Left forelimb (tissue), 1 donor: ENCODE results near the gene CHSY3.

Source experiments
- DNase-seq: peaks from one replicate; pipeline ENCODE4 v3.0.0-alpha.2; 2018; ENCODE audit warnings: low spot score

The CHSY3 gene

DNA sequence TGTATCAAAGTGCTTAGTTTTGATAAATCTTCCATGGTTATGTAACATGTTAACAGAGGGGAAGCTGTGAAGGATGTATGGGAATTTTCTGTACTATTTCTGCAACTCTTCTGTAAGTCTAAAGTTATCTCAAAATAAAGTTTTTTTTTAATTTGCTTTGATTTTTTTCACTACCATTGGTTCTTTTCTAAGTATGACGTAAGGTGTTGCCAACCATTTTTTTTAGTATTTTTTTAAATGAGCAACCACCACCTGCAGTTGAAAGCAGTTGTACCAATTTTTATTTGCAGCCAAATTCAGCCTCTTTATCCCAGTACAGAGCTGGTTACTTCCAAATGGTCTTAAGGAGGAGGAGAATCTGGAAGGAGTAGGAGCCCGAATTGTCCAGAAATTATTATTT, 192.2 kb downstream of the CHSY3 start:
- DNase-seq, result no peak

DNA sequence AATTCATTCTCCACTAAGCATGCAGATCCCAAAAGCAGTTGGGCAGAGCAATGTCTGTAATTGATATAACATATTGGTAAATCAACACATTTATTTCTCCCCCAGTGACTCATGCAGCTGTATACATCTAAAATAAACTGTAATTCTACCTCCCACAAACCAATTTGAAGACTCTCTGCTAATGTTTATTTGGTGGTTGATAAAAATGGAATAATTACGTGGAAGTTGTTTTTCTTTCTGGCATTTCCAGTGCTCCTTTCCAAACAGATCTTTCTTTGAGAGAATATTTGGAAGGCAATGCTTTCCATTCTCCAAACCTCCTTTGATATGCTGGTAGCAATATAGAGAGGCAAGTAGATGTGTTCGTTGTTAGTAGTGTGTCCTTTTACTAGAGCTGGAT, 194.7 kb downstream of the CHSY3 start:
- no peak for DNase-seq

DNA sequence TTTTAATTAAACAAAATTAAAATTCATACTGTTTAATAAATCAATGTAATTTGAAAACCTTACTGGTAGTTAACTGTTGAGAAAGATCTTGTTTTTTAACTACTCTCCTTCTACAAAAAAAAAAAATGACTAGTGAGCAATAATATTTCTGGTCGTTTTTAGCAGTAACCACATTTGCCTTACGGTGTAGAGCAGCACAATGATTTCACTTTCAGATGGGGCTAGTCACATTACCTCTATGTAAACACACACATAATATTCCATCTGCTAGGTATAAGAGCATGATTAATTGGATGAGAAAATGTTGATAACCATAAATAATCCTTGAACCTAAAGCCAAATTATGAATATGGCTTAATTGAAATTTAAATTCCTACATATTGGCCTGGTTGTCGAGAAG, 198.1 kb downstream of the CHSY3 start:
- no peak for DNase-seq

DNA sequence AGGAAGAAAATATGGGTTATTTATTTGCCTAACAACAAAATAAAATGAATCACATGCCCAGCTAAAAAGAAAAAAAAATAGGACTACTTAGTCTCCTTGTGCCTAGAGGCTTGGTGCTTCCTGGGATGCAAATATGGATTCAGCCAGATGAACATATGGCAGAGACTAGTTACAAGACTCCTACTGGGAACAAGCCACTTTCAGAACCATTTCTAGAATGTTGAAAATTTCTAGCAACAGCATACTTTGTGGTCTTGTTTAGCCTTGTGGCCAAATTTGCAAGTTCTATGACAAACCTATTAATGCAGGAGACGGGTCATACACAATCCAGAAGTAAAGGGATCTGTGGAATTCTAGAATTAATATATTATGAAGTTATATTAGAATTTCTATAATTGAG, 198.7 kb downstream of the CHSY3 start:
- no peak for DNase-seq

DNA sequence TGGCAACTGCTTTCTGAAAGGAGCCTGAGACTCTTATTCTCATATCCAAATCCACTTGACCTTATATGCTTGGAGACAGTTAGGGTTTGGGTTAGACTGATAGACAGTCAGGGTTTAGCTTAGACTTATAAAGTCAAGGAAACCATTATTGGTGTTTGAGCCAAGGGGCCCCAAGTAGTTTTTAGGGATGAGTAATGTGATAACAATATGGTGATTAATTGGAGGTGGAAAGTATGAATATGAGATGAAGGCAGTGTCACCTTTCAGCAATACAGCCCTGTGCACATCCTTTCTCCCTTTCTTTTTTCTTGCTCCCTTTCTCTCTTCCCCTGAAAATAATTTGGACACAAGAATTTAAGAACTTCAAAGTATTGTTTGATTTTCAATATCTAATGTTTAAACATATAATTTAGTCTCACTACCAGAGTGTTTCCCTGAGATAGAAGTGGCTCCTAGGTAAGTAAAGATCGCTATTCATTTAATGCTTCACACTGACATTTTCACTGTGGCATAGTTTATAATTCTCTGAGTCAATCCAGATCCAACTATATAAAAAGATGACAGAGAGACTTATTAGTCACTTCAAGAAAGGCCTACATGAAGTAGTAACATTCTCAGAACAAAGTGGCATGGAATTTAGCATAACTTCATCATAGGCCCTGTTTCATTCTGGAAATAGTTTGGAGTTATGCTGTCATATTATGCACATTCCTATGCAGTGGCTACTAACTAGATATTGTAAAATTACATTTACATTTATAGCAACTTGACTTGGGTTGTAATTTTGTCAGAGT, 200.8 kb downstream of the CHSY3 start:
- no peak for DNase-seq

DNA sequence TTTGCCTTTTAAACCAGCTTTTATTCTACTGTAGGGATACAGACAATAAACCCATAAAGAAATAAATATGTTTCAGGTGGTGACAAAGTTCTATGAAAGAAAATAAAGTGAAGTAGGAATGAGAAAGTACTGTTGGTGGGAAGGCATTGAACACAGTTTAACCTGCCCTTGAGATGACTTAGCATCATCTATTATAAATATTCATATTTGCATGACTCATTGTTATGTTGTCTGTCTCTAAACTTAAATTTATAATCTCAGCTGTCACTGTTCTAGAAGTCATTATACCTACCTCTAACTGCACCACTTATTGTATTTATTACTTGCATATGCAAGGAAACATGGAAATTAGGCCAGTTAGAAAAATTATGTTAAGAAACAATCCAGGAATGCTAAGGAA, 202.2 kb downstream of the CHSY3 start:
- no peak for DNase-seq

DNA sequence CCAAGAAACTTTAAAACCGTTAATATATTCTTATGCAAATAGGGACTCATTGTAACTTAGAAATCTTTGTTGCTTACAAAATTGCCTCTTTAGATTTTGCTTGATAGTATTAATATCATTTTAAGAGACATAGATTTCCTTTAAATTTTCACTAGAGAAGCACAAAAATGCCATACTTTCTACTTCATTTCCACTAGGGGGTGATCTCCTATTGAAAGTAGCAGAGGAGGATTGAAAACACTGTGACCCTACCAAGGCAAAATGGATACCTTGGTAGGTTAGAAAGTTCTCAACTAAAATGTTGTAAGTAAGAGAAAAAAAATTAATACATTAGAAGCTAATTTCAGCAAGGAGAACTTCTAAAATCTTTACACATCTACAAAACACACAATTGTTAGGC, 204.9 kb downstream of the CHSY3 start:
- no peak for DNase-seq

DNA sequence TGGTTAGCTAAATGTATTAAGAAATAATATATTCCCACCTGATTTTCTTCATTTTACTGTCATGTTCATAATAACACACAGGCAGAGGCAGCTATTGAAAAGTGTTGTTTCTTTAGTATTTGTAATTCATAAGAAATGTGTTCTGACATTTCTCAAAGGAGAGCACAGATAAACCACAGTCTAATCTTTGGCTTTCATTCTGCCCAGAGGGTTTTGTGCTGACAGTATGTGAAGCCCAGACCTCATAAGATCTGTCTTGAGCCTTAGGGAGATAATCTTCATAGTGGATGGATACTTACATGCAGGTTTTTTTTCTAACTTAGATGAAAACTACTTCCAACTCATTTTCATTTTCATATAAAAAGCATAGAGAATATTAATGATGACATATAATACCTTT, 206.1 kb downstream of the CHSY3 start:
- DNase-seq, result no peak

DNA sequence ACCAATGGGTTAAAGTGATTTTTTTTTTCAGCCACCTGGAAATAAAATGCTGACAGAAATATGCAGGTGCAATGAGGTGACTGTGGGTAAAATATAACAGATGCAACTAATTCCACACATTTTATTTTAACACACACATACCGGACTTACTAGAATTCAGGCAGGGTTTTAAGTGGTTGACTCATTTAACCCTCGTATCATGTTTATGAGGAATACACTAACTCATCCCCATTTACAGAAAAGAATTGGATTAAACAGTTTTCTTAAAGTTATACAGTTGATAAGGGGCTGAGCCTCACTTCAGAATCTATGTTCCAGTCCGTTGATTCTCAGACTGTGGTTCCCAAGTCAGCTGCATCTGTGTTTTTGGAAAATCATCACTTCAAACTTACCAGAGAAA, 207.5 kb downstream of the CHSY3 start:
- DNase-seq, result no peak

DNA sequence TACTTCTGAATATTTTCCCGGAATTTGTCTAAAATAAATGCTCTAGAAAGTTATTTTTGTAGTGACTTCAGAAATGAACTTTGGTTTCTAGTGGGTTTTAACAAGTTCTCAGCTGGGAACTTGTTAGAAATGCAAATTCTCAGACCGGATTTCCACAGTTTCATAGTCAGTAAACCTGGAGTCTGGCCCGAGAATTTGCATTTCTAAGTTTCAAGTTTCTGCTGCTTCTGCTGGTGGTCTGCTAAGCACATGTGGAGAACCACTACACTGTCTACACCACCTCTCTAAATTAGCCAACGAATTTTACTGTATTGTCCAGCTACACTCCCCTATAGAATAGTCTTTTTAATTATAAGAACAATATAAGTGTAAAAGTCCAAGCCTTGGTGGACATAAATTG, 208.0 kb downstream of the CHSY3 start:
- DNase-seq, result no peak

DNA sequence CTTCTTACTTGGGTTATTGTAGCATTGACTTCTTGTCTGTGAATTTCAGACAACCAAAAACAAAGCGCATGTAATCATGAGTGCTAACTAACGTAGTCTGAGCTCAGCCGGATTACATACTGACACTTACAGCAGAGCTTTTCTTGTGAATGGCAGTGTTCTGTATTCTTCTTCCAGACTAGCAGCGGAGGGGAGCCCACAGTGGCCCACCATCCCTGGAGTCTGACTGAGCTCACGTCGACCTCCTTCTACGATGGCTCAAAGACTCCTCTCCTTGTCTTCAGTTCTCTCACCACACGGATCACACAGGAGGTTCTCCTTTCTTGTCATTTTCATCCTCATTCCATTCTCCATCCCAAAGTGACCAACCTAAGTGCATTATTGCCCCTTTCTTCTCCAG, 211.4 kb downstream of the CHSY3 start:
- no peak for DNase-seq

DNA sequence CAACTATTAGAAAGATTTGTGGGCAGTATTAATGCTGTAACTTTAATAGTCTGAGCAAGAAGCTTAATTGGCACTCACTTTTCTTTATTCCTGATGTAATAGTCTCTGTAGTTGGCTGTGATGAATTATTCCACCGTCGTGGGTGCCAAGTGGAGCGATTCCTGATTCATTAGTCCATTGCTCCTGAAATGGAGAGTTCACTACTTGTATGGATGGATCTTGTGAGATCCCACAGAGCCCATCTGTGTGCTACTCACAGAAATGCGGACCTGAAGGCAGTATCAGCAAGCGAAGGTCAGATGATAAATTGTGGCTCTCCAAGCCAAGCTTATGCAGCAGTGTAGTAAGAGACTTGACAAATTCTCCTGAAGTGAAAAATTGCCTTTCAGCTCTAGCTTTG, 212.2 kb downstream of the CHSY3 start:
- no peak for DNase-seq

DNA sequence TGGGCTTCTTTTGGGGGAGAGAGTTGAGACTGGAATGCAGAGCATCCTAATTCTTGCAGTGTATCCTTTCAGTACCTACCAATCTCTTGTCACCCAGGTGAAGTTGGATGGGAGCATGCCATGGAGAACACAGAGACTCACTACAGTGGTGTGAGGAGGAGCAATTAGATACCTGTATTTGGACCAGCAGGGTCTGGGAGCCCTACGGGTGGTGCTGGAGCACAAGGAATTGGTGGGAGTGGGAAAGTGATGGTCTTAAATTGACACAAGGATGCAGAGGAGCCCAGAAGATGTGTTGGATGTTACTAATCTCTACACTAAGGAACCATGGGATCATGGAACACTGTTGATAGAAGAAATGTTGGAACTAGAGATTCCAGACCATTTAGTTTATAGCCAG, 212.7 kb downstream of the CHSY3 start:
- no peak for DNase-seq

DNA sequence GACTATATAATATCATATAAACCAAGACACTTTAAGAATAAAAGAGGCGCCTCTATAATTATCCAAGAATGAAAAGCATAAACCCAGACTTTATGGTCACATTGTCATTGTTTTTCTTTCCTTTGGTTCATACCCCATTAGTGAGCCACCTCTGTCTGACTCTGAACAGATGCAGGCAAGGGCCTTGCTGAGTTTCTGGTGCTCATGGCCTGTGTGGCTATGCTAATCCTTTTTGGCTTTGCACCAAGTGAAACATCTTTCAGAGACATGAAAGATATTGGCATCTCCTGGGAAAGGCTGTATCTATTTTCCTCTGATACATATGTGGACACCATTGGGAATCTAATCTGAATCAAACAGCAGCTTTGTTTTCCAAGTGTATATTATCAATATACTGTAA, 222.5 kb downstream of the CHSY3 start:
- DNase-seq, result no peak

DNA sequence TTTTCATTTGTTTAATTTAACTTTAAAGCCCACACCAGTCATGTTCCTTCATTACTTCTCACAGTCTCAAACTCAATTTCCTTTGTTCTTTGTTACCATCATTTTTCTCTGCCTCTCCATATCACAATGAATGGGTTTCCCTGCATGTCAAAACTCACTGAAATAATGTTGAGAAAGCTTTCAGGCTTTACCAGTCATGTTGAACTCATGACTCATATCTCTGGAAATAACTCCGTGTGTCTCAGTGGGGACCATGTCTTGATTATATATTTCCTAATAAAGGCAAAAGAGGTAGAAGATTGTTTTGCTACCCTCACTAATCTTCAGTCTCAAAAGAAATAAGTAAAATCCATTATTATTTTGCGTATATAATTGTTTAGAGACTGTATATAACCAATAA, 231.2 kb downstream of the CHSY3 start:
- DNase-seq, result no peak

DNA sequence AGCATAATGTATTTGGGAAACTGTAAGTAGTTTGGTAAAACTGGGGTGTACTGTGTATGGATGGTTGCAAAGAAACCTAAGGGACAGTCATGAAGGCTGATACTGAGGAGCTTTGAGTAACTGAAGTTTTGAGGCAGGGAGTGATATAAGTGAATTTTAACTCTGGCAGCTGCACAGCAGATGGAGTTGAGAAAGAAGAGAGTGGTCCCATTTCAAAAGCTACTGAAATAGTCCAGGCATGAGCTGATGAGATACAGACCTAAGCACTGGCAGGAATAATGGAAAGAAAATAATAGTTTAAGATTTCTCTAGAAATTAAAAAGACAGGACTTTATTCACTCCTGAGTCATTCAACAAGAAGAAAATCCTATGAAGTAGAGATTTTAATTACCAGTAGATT, 232.0 kb downstream of the CHSY3 start:
- no peak for DNase-seq

DNA sequence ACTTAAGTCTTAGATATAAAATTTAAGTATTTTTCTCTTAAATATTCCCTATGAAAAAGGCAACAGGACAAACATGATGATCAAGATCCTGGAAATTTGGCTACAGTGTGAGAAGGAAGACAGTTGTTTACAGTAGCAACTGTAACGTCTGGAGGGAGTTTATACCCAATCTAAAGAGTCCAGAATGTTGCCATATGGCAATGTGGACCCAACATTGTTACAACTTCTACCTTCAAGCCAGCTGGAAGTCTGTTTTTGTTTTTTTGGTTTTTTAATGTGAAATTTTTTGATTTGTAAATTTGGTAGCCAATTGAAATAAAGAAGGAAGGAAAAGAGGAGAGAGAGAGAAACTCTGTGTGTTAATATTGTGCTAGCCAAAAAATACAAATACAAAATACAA, 233.4 kb downstream of the CHSY3 start:
- DNase-seq, result no peak

DNA sequence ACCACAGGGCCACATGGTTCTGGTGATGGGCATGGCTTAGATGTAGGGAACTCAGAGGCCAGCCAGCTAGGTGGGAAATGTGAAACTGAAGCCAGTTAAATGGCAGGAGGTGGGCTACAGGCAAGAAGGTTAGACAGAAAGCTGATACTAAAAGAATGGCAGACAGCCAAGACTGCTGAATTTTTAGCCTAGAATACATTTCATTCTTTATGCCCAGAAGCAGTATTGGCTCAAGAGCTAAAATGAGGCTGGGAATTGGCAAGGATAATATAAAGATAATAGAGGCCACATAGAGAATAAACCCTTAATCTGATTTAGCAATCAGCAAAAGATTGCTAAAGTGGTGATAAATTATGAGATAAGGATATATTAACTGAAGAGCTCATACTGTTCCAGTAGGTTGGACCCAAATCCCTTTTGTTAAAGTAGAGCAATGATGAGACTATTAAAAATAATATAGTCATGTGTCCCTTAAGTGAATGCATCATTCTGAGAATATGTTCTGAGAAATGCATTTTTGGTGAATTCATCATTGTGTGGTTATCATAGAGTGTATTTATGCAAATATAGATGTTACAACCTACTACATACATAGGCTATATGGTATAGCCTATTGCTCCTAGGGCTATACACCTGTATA, 234.3 kb downstream of the CHSY3 start:
- no peak for DNase-seq

DNA sequence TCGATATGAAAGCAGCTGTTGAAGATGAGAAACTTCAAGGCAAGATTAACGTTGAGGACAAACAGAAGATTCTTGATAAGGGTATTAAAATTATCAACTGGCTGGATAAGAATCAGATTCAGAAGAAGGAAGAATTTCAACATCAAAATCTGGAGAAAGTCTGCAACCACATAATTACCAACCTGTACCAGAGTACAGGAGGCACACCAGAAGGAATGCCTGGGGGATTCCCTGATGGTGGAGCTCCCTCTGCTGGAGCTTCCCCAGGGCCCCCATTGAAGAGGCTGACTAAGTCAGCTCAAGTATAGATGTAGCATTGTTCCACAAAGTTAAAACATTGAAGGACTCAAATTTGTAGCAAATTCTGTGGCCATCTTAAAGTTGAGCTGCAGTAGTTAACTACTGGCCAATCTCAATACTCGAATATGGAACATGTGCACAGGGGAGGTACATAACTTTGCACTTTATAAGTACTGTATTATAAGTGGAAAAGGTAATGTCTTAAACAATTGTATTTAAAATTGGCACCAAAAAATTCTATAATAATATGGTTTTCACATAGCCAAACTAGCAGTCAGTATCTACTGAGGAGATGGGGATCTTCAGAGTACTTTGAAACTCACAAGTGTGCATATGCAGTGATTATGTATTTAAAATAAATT, 237.5 kb downstream of the CHSY3 start:
- DNase-seq, result no peak

DNA sequence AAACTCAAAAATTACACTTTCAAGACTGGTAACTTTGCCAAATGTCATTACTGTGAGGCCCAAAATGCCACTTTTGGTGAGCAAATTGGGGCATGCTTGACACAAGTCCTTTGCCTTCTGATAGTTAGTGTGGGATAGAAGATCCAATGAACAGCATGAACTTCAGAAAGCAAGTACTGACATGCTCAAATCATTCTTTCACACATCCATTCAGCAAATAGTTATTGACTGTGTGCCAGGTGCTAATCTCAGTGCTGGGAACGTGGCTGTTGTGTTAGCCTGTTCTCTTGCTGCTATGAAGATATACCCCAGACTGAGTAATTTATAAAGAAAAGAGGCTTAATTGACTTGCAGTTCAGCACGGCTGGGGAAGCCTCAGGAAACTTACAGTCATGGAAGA, 247.0 kb downstream of the CHSY3 start:
- no peak for DNase-seq

DNA sequence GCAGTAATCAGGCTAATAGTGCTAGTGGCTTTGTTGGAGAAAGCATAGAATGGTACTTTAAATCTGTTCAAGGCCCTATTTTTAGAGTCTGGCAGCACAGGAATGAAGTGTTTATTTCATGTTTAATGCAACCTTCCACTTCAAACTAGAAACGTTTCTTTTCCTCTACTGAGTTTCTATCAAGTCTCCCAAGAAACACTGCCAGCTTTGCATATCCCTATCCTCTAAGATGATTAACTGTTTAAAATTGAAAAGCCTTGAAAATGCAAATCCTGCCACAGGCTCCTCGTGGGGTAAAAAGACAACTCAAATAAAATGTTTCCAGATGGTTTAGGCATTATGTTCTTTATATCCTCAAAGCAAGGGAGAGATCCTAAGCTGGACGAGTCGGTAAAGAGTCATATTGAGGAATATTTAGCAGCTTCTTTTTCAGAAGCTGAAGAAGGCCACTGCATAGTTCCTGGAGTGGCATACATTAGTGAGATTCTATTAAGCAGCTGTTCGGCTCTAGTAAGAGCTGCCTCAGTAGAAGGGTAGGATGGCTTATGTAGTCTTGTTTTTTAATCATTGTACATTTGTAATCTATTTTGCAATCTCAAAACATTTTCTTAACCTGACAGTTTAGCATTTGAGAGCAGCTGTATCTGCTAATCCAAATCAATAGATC, 251.2 kb downstream of the CHSY3 start:
- no peak for DNase-seq

DNA sequence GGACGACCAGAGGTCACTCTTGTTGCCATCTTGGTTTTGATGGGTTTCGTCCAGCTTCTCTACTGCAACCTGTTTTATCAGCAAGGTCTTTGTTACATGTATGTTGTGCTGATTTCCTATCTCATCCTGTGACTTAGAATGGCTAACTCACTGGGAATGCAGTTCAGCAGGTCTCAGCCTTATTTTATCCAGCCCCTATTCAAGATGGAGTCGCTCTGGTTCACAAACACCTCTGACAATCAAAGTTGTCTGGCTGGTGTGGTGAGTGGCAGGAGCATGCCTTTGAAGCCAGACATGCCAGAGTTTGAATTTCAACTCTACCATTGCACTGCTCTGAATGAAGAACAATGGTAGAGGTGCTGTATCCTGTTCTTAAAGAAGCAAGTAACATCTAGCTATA, 253.8 kb downstream of the CHSY3 start:
- no peak for DNase-seq

DNA sequence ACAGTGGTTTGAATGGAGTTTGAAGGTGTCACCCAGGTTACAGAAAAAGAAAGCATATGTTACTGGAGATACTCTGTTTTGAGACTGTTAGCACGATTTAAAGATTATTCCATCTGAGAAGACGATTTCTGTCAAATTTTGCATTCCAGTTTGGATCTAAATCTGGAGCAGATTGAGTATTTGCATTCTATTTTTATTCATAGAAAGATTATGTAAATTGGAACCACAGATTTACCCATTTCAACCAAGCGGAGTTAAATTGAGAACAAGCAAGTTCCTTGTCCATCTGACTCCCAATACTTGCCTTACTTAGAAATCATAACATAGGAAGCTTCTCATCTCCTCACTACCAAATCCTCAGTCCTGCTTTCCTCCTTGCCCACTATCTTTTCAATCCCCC, 255.7 kb downstream of the CHSY3 start:
- no peak for DNase-seq
